Endothelial cell of umbilical vein (primary cell): Measurements from ENCODE around the gene RXYLT1. TPM values are rescaled to one million over a fixed set of nuclear protein-coding genes. Genes with fewer than 3 reads are reported as not detected.

Experiments
- BruUV-seq: library from RNA; stranded (reverse); fragments of 400-500 nt; replicated peaks from 2 replicates; lab custom pipeline; 2021; lab: Mats Ljungman, UMichigan
- CTCF ChIA-PET: fragments of 300-600, 350-600 bp; sonication (Branson Sonifier 250); formaldehyde crosslinking; loops from one replicate; lab custom pipeline; 2021; ENCODE audit warnings: antibody characterized with exemption, inconsistent platforms; lab: Charles Lee
- POLR2A ChIA-PET: fragments of 300-600, 350-600 bp; sonication (Branson Sonifier 250); formaldehyde crosslinking; loops from one replicate; lab custom pipeline; 2021; ENCODE audit warnings: antibody characterized with exemption, inconsistent platforms; lab: Charles Lee
- DNase-seq: peaks from one replicate; pipeline ENCODE4 v3.0.0-alpha.2; 2011; ENCODE audit warnings: low read depth, low spot score
- FAIRE-seq: peaks from 2 replicates; lab custom pipeline; 2011; peaks lifted over from hg19 to GRCh38; lab: Jason Lieb, UNC
- H2AFZ ChIP-seq: 2 replicates; pipeline ENCODE4 v1.6.0; 2012; ENCODE audit warnings: low read depth, low read length, control low read depth, inconsistent platforms
- H3K27ac ChIP-seq: 2 replicates; pipeline ENCODE4 v1.5.1; 2011; ENCODE audit warnings: low read depth, mild to moderate bottlenecking, control low read depth, low read length, moderate library complexity; ENCODE audit not compliant: insufficient read depth
- H3K27me3 ChIP-seq, 2 experiments: 2 replicates each; pipeline versions ENCODE4 v1.6.0 to v1.6.1; 2011; ENCODE audit warnings: low read length in 2 of 2, mixed read lengths in 1 of 2; ENCODE audit not compliant: control insufficient read depth in 2 of 2, insufficient read depth in 2 of 2
- H3K36me3 ChIP-seq, 2 experiments: 2 replicates in 1 of 2; 3 replicates in 1 of 2; pipeline ENCODE4 v1.5.1; 2011; ENCODE audit warnings: low read length in 2 of 2, mild to moderate bottlenecking in 1 of 2, moderate library complexity in 1 of 2; ENCODE audit not compliant: control insufficient read depth in 2 of 2, insufficient read depth in 2 of 2; ENCODE audit errors: extremely low read depth in 1 of 2
- H3K4me1 ChIP-seq: 3 replicates; pipeline ENCODE4 v1.5.1; 2011; ENCODE audit warnings: mild to moderate bottlenecking, low read length; ENCODE audit not compliant: control insufficient read depth, insufficient read depth; ENCODE audit errors: extremely low read depth
- H3K4me2 ChIP-seq: 2 replicates; pipeline ENCODE4 v1.6.1; 2011; ENCODE audit warnings: low read length, control low read depth, mixed read lengths; ENCODE audit not compliant: insufficient read depth
- H3K4me3 ChIP-seq, 3 experiments: fragments of 200-600 bp in 1 of 3; sonication (generic), shearing (Covaris generic) in 1 of 3; replicated peaks in 1 of 3; 2 replicates each; pipeline ENCODE4 v1.5.1; 2011 to 2016; ENCODE audit warnings: control low read depth in 3 of 3, low read length in 3 of 3, mild to moderate bottlenecking in 2 of 3, inconsistent platforms in 1 of 3, low read depth in 1 of 3, moderate library complexity in 1 of 3; ENCODE audit not compliant: insufficient read depth in 1 of 3
- H3K79me2 ChIP-seq: 2 replicates; pipeline ENCODE4 v1.6.0; 2012; ENCODE audit warnings: low read length, inconsistent platforms; ENCODE audit not compliant: control insufficient read depth, insufficient read depth
- H3K9ac ChIP-seq: replicated peaks from 2 replicates; pipeline ENCODE3; 2011; ENCODE audit warnings: low read length, control low read depth; ENCODE audit not compliant: insufficient read depth; ENCODE audit errors: extremely low read depth
- H3K9me1 ChIP-seq: replicated peaks from 3 replicates; pipeline ENCODE4 v1.6.0; 2011; ENCODE audit warnings: mild to moderate bottlenecking, low read length; ENCODE audit not compliant: control insufficient read depth, insufficient read depth; ENCODE audit errors: extremely low read depth
- H3K9me3 ChIP-seq: replicated peaks from 2 replicates; pipeline ENCODE4 v1.5.1; 2012; ENCODE audit warnings: low read length, inconsistent platforms; ENCODE audit not compliant: control insufficient read depth, insufficient read depth
- H4K20me1 ChIP-seq: replicated peaks from 2 replicates; pipeline ENCODE3; 2011; ENCODE audit warnings: mild to moderate bottlenecking, low read length; ENCODE audit not compliant: control insufficient read depth, insufficient read depth; ENCODE audit errors: extremely low read depth
- EZH2 ChIP-seq: IDR thresholded peaks from 2 replicates; pipeline ENCODE4 v1.6.1; 2012; ENCODE audit warnings: borderline replicate concordance, low read depth, mild to moderate bottlenecking, moderate library complexity, low read length, inconsistent platforms; ENCODE audit not compliant: severe bottlenecking
- FOS ChIP-seq: IDR thresholded peaks from 2 replicates; pipeline ENCODE4 v1.6.1; 2011; ENCODE audit warnings: mild to moderate bottlenecking, low read length, moderate library complexity, borderline replicate concordance; ENCODE audit not compliant: insufficient read depth
- GATA2 ChIP-seq: IDR thresholded peaks from 2 replicates; pipeline ENCODE4 v1.7.0; 2011; ENCODE audit warnings: low read depth, mild to moderate bottlenecking, moderate library complexity, mixed read lengths, low read length; ENCODE audit not compliant: insufficient read length, insufficient read depth
- JUN ChIP-seq: IDR thresholded peaks from 2 replicates; pipeline ENCODE4 v1.6.1; 2011; ENCODE audit warnings: borderline replicate concordance, low read depth; ENCODE audit not compliant: insufficient read length, insufficient read depth
- MYC ChIP-seq: IDR thresholded peaks from one replicate; pipeline ENCODE4 v1.6.1; 2011; ENCODE audit warnings: mild to moderate bottlenecking, low read depth, low read length
- POLR2A ChIP-seq: IDR thresholded peaks from 2 replicates; pipeline ENCODE4 v1.6.1; 2012; ENCODE audit warnings: low read depth, mild to moderate bottlenecking, control low read depth, low read length
- POLR2AphosphoS5 ChIP-seq: IDR thresholded peaks from 2 replicates; pipeline ENCODE4 v1.6.1; 2012; ENCODE audit warnings: low read depth, mild to moderate bottlenecking, control low read depth, low read length, moderate library complexity; ENCODE audit not compliant: insufficient read depth
- dilution Hi-C: fragments of 300-500 bp; cut with MboI; formaldehyde crosslinking; loops from one replicate; pipeline ENCODE4 v1.15.0; 2019; ENCODE audit warnings: low sequenced_read_pairs; ENCODE audit not compliant: extremely low pct_ligation_motif_present
- intact Hi-C: fragments of 100-400 bp; cut with micrococcal nuclease; formaldehyde crosslinking; loops from one replicate; pipeline ENCODE4 v1.10.0; 2022
- polyA plus RNA-seq, 4 experiments: library from polyadenylated mRNA; depleted of rRNA in 3 of 4; stranded (reverse) in 3 of 4; unstranded in 1 of 4; fragments of >200 nt; gene quantifications; 2 replicates each; pipeline versions ENCODE4 v1.2.1 to v1.2.3, GENCODE V29; 2011 to 2012; ENCODE audit warnings: missing spikeins in 1 of 4
- total RNA-seq: library from RNA; stranded (reverse); gene quantifications from 2 replicates; pipeline ENCODE4 v1.2.3, GENCODE V29; 2021
- TF ChIP-seq, protein P1 (sequence below): IDR thresholded peaks from 2 replicates; pipeline ENCODE4 v1.6.1; 2011; ENCODE audit not compliant: insufficient read depth, insufficient read length
- TF ChIP-seq, protein P2 (sequence below), 2 donors: IDR thresholded peaks; 1 replicate in 1 of 2; 2 replicates in 1 of 2; pipeline ENCODE4 v1.5.1; 2011; ENCODE audit warnings: low read length in 2 of 2, mild to moderate bottlenecking in 2 of 2, moderate library complexity in 2 of 2, control low read depth in 1 of 2, inconsistent platforms in 1 of 2, low read depth in 1 of 2; ENCODE audit not compliant: insufficient read depth in 1 of 2; ENCODE audit errors: extremely low read depth in 1 of 2

The RXYLT1 gene
- total and polyA plus RNA-seq, 2 donors (not counting 3 experiments of a cell fraction or from before 2014, with no cell fraction given): 8.1 to 13.1 TPM

DNA sequence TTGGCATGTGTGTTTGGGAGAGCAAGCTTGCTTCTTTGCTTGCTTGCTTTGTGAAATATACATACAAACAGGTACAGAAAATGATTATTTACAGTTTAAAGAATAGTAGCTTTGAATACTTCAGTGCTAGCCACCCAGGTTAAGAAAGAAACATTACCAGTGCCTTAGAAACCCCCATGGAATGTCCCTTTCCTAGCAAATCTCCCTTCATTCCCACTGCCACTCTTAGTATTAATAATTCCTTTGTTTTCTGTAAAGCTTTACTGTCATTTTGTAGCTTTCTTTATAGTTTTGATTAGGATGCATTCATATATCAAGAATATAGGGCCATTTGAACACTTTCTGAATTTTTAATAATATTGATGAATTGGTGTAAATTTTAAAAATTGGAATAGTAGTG lies 74.3 kb downstream of the RXYLT1 start:
- POLR2A ChIA-PET: no interaction called here

DNA sequence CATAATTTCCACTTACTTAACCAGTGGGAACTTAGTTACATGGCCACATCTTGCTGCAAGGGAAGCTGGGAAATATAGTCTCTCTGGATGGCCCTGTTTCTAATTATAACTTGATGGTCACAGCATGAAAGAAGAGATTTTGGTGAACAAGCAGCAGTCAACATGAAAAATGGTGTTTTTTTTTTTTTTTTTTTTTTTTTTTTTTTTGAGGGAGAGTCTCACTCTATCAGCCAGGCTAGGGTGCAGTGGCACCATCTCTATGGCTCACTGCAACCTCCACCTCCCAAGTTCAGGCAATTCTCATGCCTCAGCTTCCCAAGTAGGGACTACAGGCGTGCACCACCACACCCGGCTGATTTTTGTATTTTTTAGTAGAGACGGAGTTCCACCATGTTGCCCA lies 75.6 kb downstream of the RXYLT1 start:
- no peaks in the 10 kb centered on the region for H3K9me3 ChIP-seq
- POLR2A ChIA-PET: no interaction called here
- intact Hi-C loops: no loop called here

More for the DNA sequence above, 74.3 kb downstream of the RXYLT1 start:
- Histone ChIP-seq H3K4me1 (no peaks in the 10 kb centered on the region), H3K9me1 (no peaks in the 10 kb centered on the region), H3K4me3 (no peak overlapping the region), H3K9ac (no peak overlapping the region), H4K20me1 (no peaks in the 10 kb centered on the region), H3K27me3 (no peaks in the 10 kb centered on the region), H3K4me2 (no peak overlapping the region), H3K27ac (no peak overlapping the region), H3K36me3 (no peaks in the 10 kb centered on the region), H3K9me3 (no peaks in the 10 kb centered on the region), H2AFZ (no peak overlapping the region), H3K79me2 (peaks cover 33% of the 10 kb centered on the region)
- no peak for FAIRE-seq
- dilution Hi-C loops (no loop called here), intact Hi-C loops (no loop called here)
- no TSS peak for BruUV-seq
- no peak for DNase-seq
- CTCF ChIA-PET: interaction anchor here (1.0 to 3.9 kb wide), 6 partner anchors 9 to 86 kb away, joined by 3 to 19 read pairs (median 4); partner anchors contain the start of gene SRGAP1
- TF ChIP-seq, protein P1, sequence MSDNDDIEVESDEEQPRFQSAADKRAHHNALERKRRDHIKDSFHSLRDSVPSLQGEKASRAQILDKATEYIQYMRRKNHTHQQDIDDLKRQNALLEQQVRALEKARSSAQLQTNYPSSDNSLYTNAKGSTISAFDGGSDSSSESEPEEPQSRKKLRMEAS: no peak
- TF ChIP-seq, protein P2, sequence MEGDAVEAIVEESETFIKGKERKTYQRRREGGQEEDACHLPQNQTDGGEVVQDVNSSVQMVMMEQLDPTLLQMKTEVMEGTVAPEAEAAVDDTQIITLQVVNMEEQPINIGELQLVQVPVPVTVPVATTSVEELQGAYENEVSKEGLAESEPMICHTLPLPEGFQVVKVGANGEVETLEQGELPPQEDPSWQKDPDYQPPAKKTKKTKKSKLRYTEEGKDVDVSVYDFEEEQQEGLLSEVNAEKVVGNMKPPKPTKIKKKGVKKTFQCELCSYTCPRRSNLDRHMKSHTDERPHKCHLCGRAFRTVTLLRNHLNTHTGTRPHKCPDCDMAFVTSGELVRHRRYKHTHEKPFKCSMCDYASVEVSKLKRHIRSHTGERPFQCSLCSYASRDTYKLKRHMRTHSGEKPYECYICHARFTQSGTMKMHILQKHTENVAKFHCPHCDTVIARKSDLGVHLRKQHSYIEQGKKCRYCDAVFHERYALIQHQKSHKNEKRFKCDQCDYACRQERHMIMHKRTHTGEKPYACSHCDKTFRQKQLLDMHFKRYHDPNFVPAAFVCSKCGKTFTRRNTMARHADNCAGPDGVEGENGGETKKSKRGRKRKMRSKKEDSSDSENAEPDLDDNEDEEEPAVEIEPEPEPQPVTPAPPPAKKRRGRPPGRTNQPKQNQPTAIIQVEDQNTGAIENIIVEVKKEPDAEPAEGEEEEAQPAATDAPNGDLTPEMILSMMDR (IDR thresholded peaks at IDR 0.05; ENCODE audit: extremely low read depth in 1 of 2, insufficient read depth in 1 of 2, low read depth in 1 of 2, low read length in 2 of 2): no peak
- TF ChIP-seq POLR2A (no peak), JUN (no peak)

More for the DNA sequence above, 75.6 kb downstream of the RXYLT1 start:
- TF ChIP-seq FOS (no peak), JUN (no peak), POLR2A (no peak), POLR2AphosphoS5 (no peak), EZH2 (no peak), MYC (no peak), GATA2 (no peak)
- TF ChIP-seq, protein P2 (IDR thresholded peaks at IDR 0.05; ENCODE audit: extremely low read depth in 1 of 2, insufficient read depth in 1 of 2, low read depth in 1 of 2, low read length in 2 of 2): no peak
- TF ChIP-seq, protein P1: no peak
- FAIRE-seq (no peak), DNase-seq (no peak)
- BruUV-seq: no TSS peak
- Histone ChIP-seq H3K79me2 (peaks cover 33% of the 10 kb centered on the region), H3K9me1 (no peaks in the 10 kb centered on the region), H3K9ac (no peak overlapping the region), H4K20me1 (no peaks in the 10 kb centered on the region), H2AFZ (no peak overlapping the region), H3K27me3 (no peaks in the 10 kb centered on the region), H3K4me3 (no peak overlapping the region), H3K36me3 (no peaks in the 10 kb centered on the region), H3K4me1 (no peaks in the 10 kb centered on the region), H3K4me2 (no peak overlapping the region), H3K27ac (no peak overlapping the region)
- dilution Hi-C loops: no loop called here
- CTCF ChIA-PET: interaction anchor here (1.2 to 3.9 kb wide), 2 partner anchors 11 to 16 kb away, joined by 4 to 19 read pairs; partner anchors contain the start of gene SRGAP1
